Panc1 (cell line): ENCODE results near the gene CHRDL2. TPM values are rescaled to one million over a fixed set of nuclear protein-coding genes. Genes with fewer than 3 reads are reported as not detected.

Experiments used
- ATAC-seq: fragments of 200-7000 bp; cut with Tn5 transposase; 2 replicates; pipeline ENCODE4 v1.9.1; 2020; ENCODE audit warnings: mild to moderate bottlenecking, moderate library complexity
- BruUV-seq: library from RNA; stranded (reverse); fragments of 400-500 nt; replicated peaks from 2 replicates; lab custom pipeline; 2021; lab: Mats Ljungman, UMichigan
- CTCF ChIA-PET: fragments of 300-600 bp; sonication (Branson Sonifier 250); formaldehyde crosslinking; loops from one replicate; lab custom pipeline; 2022; ENCODE audit warnings: antibody characterized with exemption; lab: Charles Lee
- POLR2A ChIA-PET: fragments of 300-600 bp; sonication (Branson Sonifier 250); formaldehyde crosslinking; loops from one replicate; lab custom pipeline; 2022; ENCODE audit warnings: antibody characterized with exemption; lab: Charles Lee
- DNase-seq: peaks from one replicate; pipeline ENCODE4 v3.0.0-alpha.2; 2010; ENCODE audit warnings: low read depth, low spot score
- H3K27ac ChIP-seq: 2 replicates; pipeline ENCODE4 v1.5.1; 2011; ENCODE audit warnings: mild to moderate bottlenecking, low read length, inconsistent platforms
- H3K27me3 ChIP-seq: fragments of 200-500 bp; sonication (Bioruptor generic); 2 replicates; pipeline ENCODE4 v1.6.0; 2014; ENCODE audit warnings: low read length, inconsistent platforms; ENCODE audit not compliant: control insufficient read depth, insufficient read depth
- H3K36me3 ChIP-seq: fragments of 200-500 bp; sonication (Bioruptor generic); 2 replicates; pipeline ENCODE4 v1.5.1; 2014; ENCODE audit warnings: inconsistent platforms, mild to moderate bottlenecking, low read length, moderate library complexity; ENCODE audit not compliant: control insufficient read depth, insufficient read depth
- H3K4me1 ChIP-seq: 2 replicates; pipeline ENCODE4 v1.5.1; 2011; ENCODE audit warnings: inconsistent platforms, mild to moderate bottlenecking, low read length, moderate library complexity; ENCODE audit not compliant: control insufficient read depth, insufficient read depth
- H3K4me3 ChIP-seq, 2 experiments: 2 replicates each; pipeline ENCODE4 v1.5.1; 2011 to 2012; ENCODE audit warnings: low read depth in 2 of 2, low read length in 2 of 2, mild to moderate bottlenecking in 2 of 2, inconsistent platforms in 1 of 2, moderate library complexity in 1 of 2
- H3K9me3 ChIP-seq: fragments of 200-500 bp; sonication (Bioruptor generic); 2 replicates; pipeline ENCODE4 v1.5.1; 2014; ENCODE audit warnings: low read depth, mild to moderate bottlenecking, inconsistent platforms, low read length, moderate library complexity; ENCODE audit not compliant: control insufficient read depth, insufficient read depth
- CTCF ChIP-seq: fragments of 450-650 bp; IDR thresholded peaks from 2 replicates; pipeline ENCODE4 v1.5.1; 2017; ENCODE audit warnings: mild to moderate bottlenecking
- POLR2AphosphoS5 ChIP-seq: IDR thresholded peaks from 2 replicates; pipeline ENCODE4 v1.6.1; 2012; ENCODE audit warnings: mild to moderate bottlenecking, low read depth, low read length, moderate library complexity
- REST ChIP-seq, 2 experiments: IDR thresholded peaks; 2 replicates each; pipeline ENCODE4 v1.6.1; 2011 to 2012; ENCODE audit warnings: low read depth in 2 of 2, control low read depth in 1 of 2, low read length in 1 of 2, mild to moderate bottlenecking in 1 of 2, moderate library complexity in 1 of 2; ENCODE audit not compliant: insufficient read depth in 1 of 2
- SIN3A ChIP-seq: IDR thresholded peaks from 2 replicates; pipeline ENCODE4 v1.6.1; 2012; ENCODE audit warnings: low read depth, mild to moderate bottlenecking, low read length, moderate library complexity, borderline replicate concordance; ENCODE audit not compliant: insufficient read depth
- TCF7L2 ChIP-seq: IDR thresholded peaks from 2 replicates; pipeline ENCODE4 v1.6.1; 2011; ENCODE audit warnings: mild to moderate bottlenecking, low read depth, low read length, inconsistent platforms
- in situ Hi-C: cut with HindIII; loops from 2 replicates; pipeline ENCODE4 v1.10.0; 2016; ENCODE audit warnings: low sequenced_read_pairs, low pct_unique_long_range_greater_than_20kb
- intact Hi-C: fragments of 100-400 bp; cut with micrococcal nuclease; formaldehyde crosslinking; loops from one replicate; pipeline ENCODE4 v1.10.0; 2022; ENCODE audit not compliant: unreplicated experiment
- total RNA-seq: library from RNA; stranded (reverse); gene quantifications from one replicate; pipeline ENCODE4 v1.2.1, GENCODE V29; 2021; ENCODE audit not compliant: unreplicated experiment

CHRDL2 gene
- total RNA-seq, 1 experiment from 2014 or later: 0.15 TPM

- ChIA-PET POLR2A (no interaction called here), CTCF (interaction anchor here (0.9 kb wide), 1 partner anchor 12 kb away, joined by 4 read pairs; no protein-coding TSS in a partner anchor)
- no peaks in the 10 kb centered on the region for H3K36me3 ChIP-seq
- H3K4me1 ChIP-seq: no peaks in the 10 kb centered on the region
- no peak overlapping the region for H3K27ac ChIP-seq
- H3K9me3 ChIP-seq: no peaks in the 10 kb centered on the region
- in situ Hi-C loops (no loop called here), intact Hi-C loops (no loop called here)
- TF ChIP-seq SIN3A: no peak
- no peak for TF ChIP-seq TCF7L2
- no peak for TF ChIP-seq CTCF
- no peak for TF ChIP-seq REST (IDR thresholded peaks at IDR 0.05; ENCODE audit: insufficient read depth in 1 of 2, low read depth in 2 of 2, low read length in 1 of 2)
- no peak for TF ChIP-seq POLR2AphosphoS5
- DNase-seq: no peak
- ATAC-seq: no peak
- no TSS peak for BruUV-seq
- H3K4me3 ChIP-seq: no peak overlapping the region
- no peaks in the 10 kb centered on the region for H3K27me3 ChIP-seq
Measured at GRCh38 chr11:74714904-74715303, 16.3 kb downstream of the CHRDL2 start.

GRCh38 chr11:74713686-74714085 lies 17.5 kb downstream of the CHRDL2 start:
- ChIA-PET CTCF (no interaction called here), POLR2A (no interaction called here)
- DNase-seq: no peak
- H3K27ac ChIP-seq: no peak overlapping the region
- no peak for TF ChIP-seq REST (IDR thresholded peaks at IDR 0.05; ENCODE audit: insufficient read depth in 1 of 2, low read depth in 2 of 2, low read length in 1 of 2)
- TF ChIP-seq CTCF: no peak
- TF ChIP-seq TCF7L2: no peak
- TF ChIP-seq POLR2AphosphoS5: no peak
- no peak for TF ChIP-seq SIN3A
- in situ Hi-C loops: no loop called here
- no peaks in the 10 kb centered on the region for H3K36me3 ChIP-seq
- no peak for ATAC-seq
- BruUV-seq: no TSS peak
- intact Hi-C loops: no loop called here
- no peaks in the 10 kb centered on the region for H3K9me3 ChIP-seq
- H3K4me1 ChIP-seq: no peaks in the 10 kb centered on the region
- H3K27me3 ChIP-seq: no peaks in the 10 kb centered on the region
- H3K4me3 ChIP-seq: no peak overlapping the region
